Aorta (tissue), 5 donors: ENCODE measurements around the gene SPSB3. TPM values are rescaled to one million over a fixed set of nuclear protein-coding genes. Genes with fewer than 3 reads are reported as not detected.
"Not testable (repeated sequence)": the region's sequence is repeated elsewhere in the genome, so short reads cannot be mapped to it uniquely, and the experiment has no call there.

Source experiments
- ATAC-seq: fragments of 200-7000 bp; cut with Tn5 transposase; one replicate; pipeline ENCODE4 v1.9.1; 2022; ENCODE audit warnings: moderate library complexity; ENCODE audit not compliant: low FRiP score
- DNase-seq, 2 donors: peaks; one replicate each; pipeline ENCODE4 v3.0.0-alpha.2; 2020
- H3K27ac ChIP-seq, 2 donors: one replicate each; pipeline ENCODE4 v1.5.1; 2013; ENCODE audit warnings: low read length in 2 of 2, mild to moderate bottlenecking in 2 of 2, moderate library complexity in 2 of 2, control low read depth in 1 of 2, inconsistent platforms in 1 of 2, low read depth in 1 of 2
- H3K27me3 ChIP-seq, 2 donors: one replicate each; pipeline ENCODE4 v1.6.1; 2013; ENCODE audit warnings: control low read depth in 1 of 2, low read length in 1 of 2, mild to moderate bottlenecking in 1 of 2, moderate library complexity in 1 of 2; ENCODE audit not compliant: insufficient read depth in 2 of 2, control insufficient read depth in 1 of 2
- H3K36me3 ChIP-seq, 2 donors: one replicate each; pipeline ENCODE4 v1.6.1; 2013; ENCODE audit warnings: control low read depth in 1 of 2, low read length in 1 of 2, mild to moderate bottlenecking in 1 of 2; ENCODE audit not compliant: insufficient read depth in 2 of 2, control insufficient read depth in 1 of 2
- H3K4me1 ChIP-seq, 2 donors: one replicate each; pipeline ENCODE4 v1.6.1; 2013; ENCODE audit warnings: low read length in 2 of 2, control low read depth in 1 of 2, mild to moderate bottlenecking in 1 of 2, moderate library complexity in 1 of 2; ENCODE audit not compliant: insufficient read depth in 2 of 2, control insufficient read depth in 1 of 2
- H3K4me3 ChIP-seq, 2 donors: one replicate each; pipeline ENCODE4 v1.5.1; 2013; ENCODE audit warnings: low read length in 2 of 2, control low read depth in 1 of 2, mild to moderate bottlenecking in 1 of 2
- H3K9me3 ChIP-seq: one replicate; pipeline ENCODE4 v1.6.1; 2013; ENCODE audit warnings: mild to moderate bottlenecking, low read length; ENCODE audit not compliant: control insufficient read depth
- WGBS, 2 donors: extraction: QIAGEN DNeasy Blood & Tissue Kit; methylation state at CpG; one replicate each; pipeline ENCODE4 v1.1.7; 2013; 5-methylcytosine and 5-hydroxymethylcytosine counted together
- intact Hi-C, 2 donors: fragments of 100-400 bp; cut with DNase I; formaldehyde crosslinking; loops; one replicate each; pipeline versions ENCODE4 v1.14.2 to v1.15.0; 2022
- polyA plus RNA-seq, 2 donors: library from polyadenylated mRNA; stranded (reverse); fragments of 200-250 nt; gene quantifications; one replicate each; pipeline ENCODE4 v1.2.3, GENCODE V29; 2013
- total RNA-seq, 2 donors: library from RNA; stranded (reverse); fragmentation: NEBNext Ultra II Directional; extraction: Animal tissue kit (Norgen Biotek cat#: 25700); gene quantifications; one replicate each; pipeline ENCODE4 v1.2.1, GENCODE V29; 2021
- donor health status: healthy with polysubstance abuse.
- donor health status: Bipolar disorder and iron deficiency.
- donor health status: DM: no; HTN: no; CAD: no.
- donor health status: DM: no; HTN: no; CAD: no.
- donor health status: DM: yes; HTN: yes; CAD: no.

Gene SPSB3
- total and polyA plus RNA-seq, 4 donors, result 25.8 to 322 (median 33.7) TPM

- ATAC-seq (peak; percentile 19), DNase-seq (no peak)
- H3K27ac ChIP-seq, result no peak overlapping the region
- no peaks in the 10 kb centered on the region for H3K27me3 ChIP-seq
- 97 to 98% methylated on average over 22 of the region's 22 CpGs for WGBS, 2 donors
- H3K4me3 ChIP-seq, result no peak overlapping the region
- H3K4me1 ChIP-seq, result no peaks in the 10 kb centered on the region
- H3K36me3 ChIP-seq, result no peaks in the 10 kb centered on the region
- H3K9me3 ChIP-seq, result no peaks in the 10 kb centered on the region
- intact Hi-C loops, result no loop called here
Measured at GRCh38 chr16:1734816-1735215, 47.6 kb downstream of the SPSB3 start.

GRCh38 chr16:1734123-1734522, 48.2 kb downstream of the SPSB3 start:
- Histone ChIP-seq H3K4me3 (no peak overlapping the region), H3K27me3 (no peaks in the 10 kb centered on the region), H3K27ac (no peak overlapping the region), H3K36me3 (no peaks in the 10 kb centered on the region), H3K9me3 (no peaks in the 10 kb centered on the region), H3K4me1 (no peaks in the 10 kb centered on the region)
- ATAC-seq (no peak), DNase-seq (no peak)
- intact Hi-C loops, result no loop called here
- WGBS, 2 donors, result 92 to 94% methylated on average over 21 to 22 of the region's 22 CpGs

- not testable (repeated sequence) for DNase-seq
- WGBS, 2 donors, result 82 to 87% methylated on average over 21 of the region's 21 CpGs
Measured at GRCh38 chr16:1732551-1732987, 49.8 kb downstream of the SPSB3 start.

GRCh38 chr16:1732071-1732470, 50.3 kb downstream of the SPSB3 start:
- Histone ChIP-seq H3K36me3 (no peaks in the 10 kb centered on the region), H3K27ac (no peak overlapping the region), H3K27me3 (no peaks in the 10 kb centered on the region), H3K9me3 (no peaks in the 10 kb centered on the region), H3K4me1 (no peaks in the 10 kb centered on the region), H3K4me3 (no peak overlapping the region)
- intact Hi-C loops, result no loop called here
- ATAC-seq (no peak), DNase-seq (no peak)
- 85 to 87% methylated on average over 14 of the region's 14 CpGs for WGBS, 2 donors

More at GRCh38 chr16:1732551-1732987, 49.8 kb downstream of the SPSB3 start:
- H3K27me3 ChIP-seq, H3K27ac ChIP-seq, H3K9me3 ChIP-seq, intact Hi-C loops, ATAC-seq, H3K4me1 ChIP-seq, H3K36me3 ChIP-seq, H3K4me3 ChIP-seq: not testable (repeated sequence)

GRCh38 chr16:1731603-1732002, 50.8 kb downstream of the SPSB3 start:
- intact Hi-C loops, result no loop called here
- WGBS, 2 donors, result 75 to 78% methylated on average over 7 of the region's 7 CpGs
- DNase-seq, result no peak
- no peak for ATAC-seq
- Histone ChIP-seq H3K27me3 (no peaks in the 10 kb centered on the region), H3K4me3 (no peak overlapping the region), H3K36me3 (no peaks in the 10 kb centered on the region), H3K27ac (no peak overlapping the region), H3K4me1 (no peaks in the 10 kb centered on the region), H3K9me3 (no peaks in the 10 kb centered on the region)

GRCh38 chr16:1731073-1731472, 51.3 kb downstream of the SPSB3 start:
- Histone ChIP-seq H3K36me3 (no peaks in the 10 kb centered on the region), H3K9me3 (no peaks in the 10 kb centered on the region), H3K27ac (no peak overlapping the region), H3K27me3 (no peaks in the 10 kb centered on the region), H3K4me3 (no peak overlapping the region), H3K4me1 (no peaks in the 10 kb centered on the region)
- intact Hi-C loops, result no loop called here
- DNase-seq (no peak), ATAC-seq (no peak)
- WGBS, 2 donors, result 88 to 89% methylated on average over 7 of the region's 7 CpGs

- Histone ChIP-seq H3K27me3 (no peaks in the 10 kb centered on the region), H3K4me3 (no peak overlapping the region), H3K36me3 (peaks cover 0 to 2% of the 10 kb centered on the region in 2 donors), H3K9me3 (no peaks in the 10 kb centered on the region), H3K4me1 (no peaks in the 10 kb centered on the region), H3K27ac (no peak overlapping the region)
- intact Hi-C loops, result no loop called here
- ATAC-seq, result no peak
- DNase-seq, result no peak
- WGBS, 2 donors, result 93% methylated on average over 35 of the region's 35 CpGs
Measured at GRCh38 chr16:1729445-1729844, 52.9 kb downstream of the SPSB3 start.

GRCh38 chr16:1729026-1729425, 53.3 kb downstream of the SPSB3 start:
- H3K4me1 ChIP-seq, result no peaks in the 10 kb centered on the region
- 96 to 97% methylated on average over 18 of the region's 18 CpGs for WGBS, 2 donors

GRCh38 chr16:1727651-1728624, 54.4 kb downstream of the SPSB3 start:
- peaks cover 0 to 3% of the 10 kb centered on the region in 2 donors for H3K36me3 ChIP-seq
- no peak overlapping the region for H3K4me3 ChIP-seq
- WGBS, 2 donors, result 89 to 91% methylated on average over 37 of the region's 37 CpGs
- H3K27me3 ChIP-seq, result no peaks in the 10 kb centered on the region
- DNase-seq (no peak), ATAC-seq (no peak)
- intact Hi-C loops, result no loop called here
- no peaks in the 10 kb centered on the region for H3K9me3 ChIP-seq
- H3K4me1 ChIP-seq, result no peaks in the 10 kb centered on the region
- H3K27ac ChIP-seq, result no peak overlapping the region

More at GRCh38 chr16:1729026-1729425, 53.3 kb downstream of the SPSB3 start:
- intact Hi-C loops, result no loop called here
- Histone ChIP-seq H3K27me3 (no peaks in the 10 kb centered on the region), H3K36me3 (peaks cover 0 to 3% of the 10 kb centered on the region in 2 donors), H3K9me3 (no peaks in the 10 kb centered on the region), H3K27ac (no peak overlapping the region), H3K4me3 (no peak overlapping the region)
- no peak for ATAC-seq
- DNase-seq, result no peak
